HG03558 (cell line): ENCODE results near the gene NCAPG2.
"Not testable (repeated sequence)": the region's sequence is repeated elsewhere in the genome, so short reads cannot be mapped to it uniquely, and the experiment has no call there.

Source experiments
- ATAC-seq: cut with Tn5 transposase; IDR thresholded peaks from one replicate; pipeline ENCODE4 v1.9.1; 2021; ENCODE audit warnings: moderate number of reproducible peaks; ENCODE audit not compliant: unreplicated experiment; ENCODE audit errors: extremely low read depth

NCAPG2 gene

GRCh38 chr7:158645842-158646241, 58.8 kb downstream of the NCAPG2 start:
- no peak for ATAC-seq

- no peak for ATAC-seq
Observed at GRCh38 chr7:158642149-158642548, 62.5 kb downstream of the NCAPG2 start.

GRCh38 chr7:158638001-158638400, 66.6 kb downstream of the NCAPG2 start:
- ATAC-seq: no peak

- ATAC-seq: no peak
Observed at GRCh38 chr7:158633055-158633956, 71.3 kb downstream of the NCAPG2 start.

GRCh38 chr7:158631574-158632195, 72.9 kb downstream of the NCAPG2 start:
- ATAC-seq: no peak

GRCh38 chr7:158626289-158626688, 78.3 kb downstream of the NCAPG2 start:
- ATAC-seq: not testable (repeated sequence)

- no peak for ATAC-seq
Observed at GRCh38 chr7:158623241-158623640, 81.4 kb downstream of the NCAPG2 start.

GRCh38 chr7:158620839-158621441, 83.7 kb downstream of the NCAPG2 start:
- ATAC-seq: no peak

GRCh38 chr7:158620418-158620817, 84.2 kb downstream of the NCAPG2 start:
- ATAC-seq: no peak

- ATAC-seq: no peak
Observed at GRCh38 chr7:158618745-158619140, 85.9 kb downstream of the NCAPG2 start.

- ATAC-seq: no peak
Observed at GRCh38 chr7:158617737-158618128, 86.9 kb downstream of the NCAPG2 start.

- ATAC-seq: no peak
Observed at GRCh38 chr7:158616050-158616449, 88.6 kb downstream of the NCAPG2 start.

GRCh38 chr7:158614700-158615099, 89.9 kb downstream of the NCAPG2 start:
- no peak for ATAC-seq

GRCh38 chr7:158613481-158613880, 91.1 kb downstream of the NCAPG2 start:
- ATAC-seq: peak; percentile 94

- ATAC-seq: no peak
Observed at GRCh38 chr7:158612546-158612945, 92.1 kb downstream of the NCAPG2 start.

- ATAC-seq: no peak
Observed at GRCh38 chr7:158611541-158611940, 93.1 kb downstream of the NCAPG2 start.

- no peak for ATAC-seq
Observed at GRCh38 chr7:158609313-158609974, 95.2 kb downstream of the NCAPG2 start.

- no peak for ATAC-seq
Observed at GRCh38 chr7:158607563-158607962, 97.0 kb downstream of the NCAPG2 start.

GRCh38 chr7:158606671-158607424, 97.8 kb downstream of the NCAPG2 start:
- no peak for ATAC-seq

- no peak for ATAC-seq
Observed at GRCh38 chr7:158606129-158606528, 98.5 kb downstream of the NCAPG2 start.
